ENCODE measurements around the gene MYBPHL.
A peak's percentile ranks its signal among the peaks of the same experiment; 100 is the strongest.

The MYBPHL gene

GRCh38 chr1:109247401-109248365 lies 59.1 kb downstream of the MYBPHL start:
- peaks cover 24 to 26% of the 10 kb centered on the region in 2 donors for H3K9me3 ChIP-seq (replicated peaks in 1 of 2; ENCODE audit: control insufficient read depth in 2 of 2, insufficient read depth in 1 of 2, low read depth in 1 of 2, low read length in 2 of 2)
- H3K18ac ChIP-seq (ENCODE audit: low read length) = peak overlapping the region; percentile 46
- no peak overlapping the region for H4K8ac ChIP-seq (ENCODE audit: low read depth, low read length)
- H2BK12ac ChIP-seq (ENCODE audit: low read length) = peak overlapping the region; percentile 63
- DNase-seq (ENCODE audit: low spot score) = no peak
- no peak overlapping the region for H4K91ac ChIP-seq (ENCODE audit: low read depth, low read length, poor library complexity)
- H3K79me1 ChIP-seq (ENCODE audit: low read depth, low read length) = peaks cover 25% of the 10 kb centered on the region
- WGBS, 2 donors (ENCODE audit: extremely low coverage in 2 of 2, insufficient read length in 2 of 2, insufficient replicate concordance in 1 of 2) = no CpG with 5 or more reads among the region's 8 CpGs
- no peak overlapping the region for H3K27ac ChIP-seq (replicated peaks; ENCODE audit: low read length)
- no peak overlapping the region for H3K4me3 ChIP-seq (ENCODE audit: low read length in 2 of 2)
- H3K4me1 ChIP-seq (ENCODE audit: control insufficient read depth in 2 of 2, insufficient read depth in 1 of 2, low read depth in 1 of 2, low read length in 2 of 2) = peaks cover 15 to 19% of the 10 kb centered on the region in 2 donors
- H2BK15ac ChIP-seq (ENCODE audit: low read length) = no peak overlapping the region
- peak overlapping the region; percentile 10 for H2BK5ac ChIP-seq (ENCODE audit: low read length)
- H2BK120ac ChIP-seq (ENCODE audit: low read depth, low read length) = no peak overlapping the region
- H3K23ac ChIP-seq (ENCODE audit: low read depth, low read length, poor library complexity) = no peak overlapping the region
- peak overlapping the region; percentile 25 for H3K14ac ChIP-seq (ENCODE audit: low read length)
- peaks cover 20 to 25% of the 10 kb centered on the region in 2 donors for H3K36me3 ChIP-seq (replicated peaks in 1 of 2; ENCODE audit: control insufficient read depth in 2 of 2, insufficient read depth in 2 of 2, low read length in 2 of 2)
- H2AK5ac ChIP-seq (ENCODE audit: low read depth, low read length) = peak overlapping the region; percentile 33
- no peak overlapping the region for H3K4ac ChIP-seq (ENCODE audit: low read length)
- H3K27me3 ChIP-seq (ENCODE audit: control insufficient read depth in 3 of 3, insufficient read depth in 3 of 3, low read depth in 1 of 3, low read length in 3 of 3) = no peaks in the 10 kb centered on the region
- no peak overlapping the region for H2AFZ ChIP-seq (ENCODE audit: low read length)
- H3K4me2 ChIP-seq (ENCODE audit: insufficient read depth, low read length, poor library complexity, severe bottlenecking) = no peak overlapping the region
- H3K9ac ChIP-seq (ENCODE audit: low read depth, low read length, poor library complexity) = no peak overlapping the region

GRCh38 chr1:109246141-109246551 lies 60.7 kb downstream of the MYBPHL start:
- H3K9me3 ChIP-seq (replicated peaks in 1 of 2; ENCODE audit: control insufficient read depth in 2 of 2, insufficient read depth in 1 of 2, low read depth in 1 of 2, low read length in 2 of 2) = peaks cover 9 to 10% of the 10 kb centered on the region in 2 donors
- H2BK5ac ChIP-seq (ENCODE audit: low read length) = peak overlapping the region; percentile 26
- no peaks in the 10 kb centered on the region for H3K27me3 ChIP-seq (ENCODE audit: control insufficient read depth in 3 of 3, insufficient read depth in 3 of 3, low read depth in 1 of 3, low read length in 3 of 3)
- no peak overlapping the region for H3K27ac ChIP-seq (replicated peaks; ENCODE audit: low read length)
- H2BK12ac ChIP-seq (ENCODE audit: low read length) = peak overlapping the region; percentile 86
- no peak overlapping the region for H3K9ac ChIP-seq (ENCODE audit: low read depth, low read length, poor library complexity)
- no peak overlapping the region for H2BK120ac ChIP-seq (ENCODE audit: low read depth, low read length)
- peaks cover 5 to 9% of the 10 kb centered on the region in 2 donors for H3K36me3 ChIP-seq (replicated peaks in 1 of 2; ENCODE audit: control insufficient read depth in 2 of 2, insufficient read depth in 2 of 2, low read length in 2 of 2)
- no peak overlapping the region for H3K4me2 ChIP-seq (ENCODE audit: insufficient read depth, low read length, poor library complexity, severe bottlenecking)
- no peak overlapping the region for H3K4me3 ChIP-seq (ENCODE audit: low read length in 2 of 2)
- peak overlapping the region; percentile 14 for H2AK5ac ChIP-seq (ENCODE audit: low read depth, low read length)
- peaks cover 13% of the 10 kb centered on the region for H3K79me1 ChIP-seq (ENCODE audit: low read depth, low read length)
- H2BK15ac ChIP-seq (ENCODE audit: low read length) = peak overlapping the region; percentile 30
- DNase-seq (ENCODE audit: low spot score) = no peak
- H3K14ac ChIP-seq (ENCODE audit: low read length) = peak overlapping the region; percentile 25
- H4K8ac ChIP-seq (ENCODE audit: low read depth, low read length) = no peak overlapping the region
- no CpG with 5 or more reads among the region's 7 CpGs for WGBS, 2 donors (ENCODE audit: extremely low coverage in 2 of 2, insufficient read length in 2 of 2, insufficient replicate concordance in 1 of 2)
- no peak overlapping the region for H3K23ac ChIP-seq (ENCODE audit: low read depth, low read length, poor library complexity)
- peaks cover 23 to 31% of the 10 kb centered on the region in 2 donors for H3K4me1 ChIP-seq (ENCODE audit: control insufficient read depth in 2 of 2, insufficient read depth in 1 of 2, low read depth in 1 of 2, low read length in 2 of 2)
- H2AFZ ChIP-seq (ENCODE audit: low read length) = no peak overlapping the region
- H3K4ac ChIP-seq (ENCODE audit: low read length) = peak overlapping the region; percentile 39
- H4K91ac ChIP-seq (ENCODE audit: low read depth, low read length, poor library complexity) = no peak overlapping the region
- peak overlapping the region; percentile 23 for H3K18ac ChIP-seq (ENCODE audit: low read length)

- no peak overlapping the region for H2BK5ac ChIP-seq (ENCODE audit: low read length)
- WGBS, 2 donors (ENCODE audit: extremely low coverage in 2 of 2, insufficient read length in 2 of 2, insufficient replicate concordance in 1 of 2) = no CpG with 5 or more reads among the region's 8 CpGs
- no peak overlapping the region for H3K4ac ChIP-seq (ENCODE audit: low read length)
- no peaks in the 10 kb centered on the region for H3K27me3 ChIP-seq (ENCODE audit: control insufficient read depth in 3 of 3, insufficient read depth in 3 of 3, low read depth in 1 of 3, low read length in 3 of 3)
- H3K36me3 ChIP-seq (replicated peaks in 1 of 2; ENCODE audit: control insufficient read depth in 2 of 2, insufficient read depth in 2 of 2, low read length in 2 of 2) = peaks cover under 1 to 14% of the 10 kb centered on the region in 2 donors
- DNase-seq (ENCODE audit: low spot score) = no peak
- no peak overlapping the region for H3K4me2 ChIP-seq (ENCODE audit: insufficient read depth, low read length, poor library complexity, severe bottlenecking)
- H3K9ac ChIP-seq (ENCODE audit: low read depth, low read length, poor library complexity) = no peak overlapping the region
- H4K8ac ChIP-seq (ENCODE audit: low read depth, low read length) = no peak overlapping the region
- H3K27ac ChIP-seq (replicated peaks; ENCODE audit: low read length) = no peak overlapping the region
- no peak overlapping the region for H2BK12ac ChIP-seq (ENCODE audit: low read length)
- no peaks in the 10 kb centered on the region for H3K9me3 ChIP-seq (replicated peaks in 1 of 2; ENCODE audit: control insufficient read depth in 2 of 2, insufficient read depth in 1 of 2, low read depth in 1 of 2, low read length in 2 of 2)
- H2AK5ac ChIP-seq (ENCODE audit: low read depth, low read length) = no peak overlapping the region
- H3K14ac ChIP-seq (ENCODE audit: low read length) = no peak overlapping the region
- no peaks in the 10 kb centered on the region for H3K79me1 ChIP-seq (ENCODE audit: low read depth, low read length)
- H2BK120ac ChIP-seq (ENCODE audit: low read depth, low read length) = no peak overlapping the region
- H3K23ac ChIP-seq (ENCODE audit: low read depth, low read length, poor library complexity) = no peak overlapping the region
- H3K18ac ChIP-seq (ENCODE audit: low read length) = no peak overlapping the region
- no peak overlapping the region for H2BK15ac ChIP-seq (ENCODE audit: low read length)
- no peak overlapping the region for H4K91ac ChIP-seq (ENCODE audit: low read depth, low read length, poor library complexity)
- H3K4me3 ChIP-seq (ENCODE audit: low read length in 2 of 2) = no peak overlapping the region
- peaks cover 19 to 28% of the 10 kb centered on the region in 2 donors for H3K4me1 ChIP-seq (ENCODE audit: control insufficient read depth in 2 of 2, insufficient read depth in 1 of 2, low read depth in 1 of 2, low read length in 2 of 2)
- H2AFZ ChIP-seq (ENCODE audit: low read length) = no peak overlapping the region
Measured at GRCh38 chr1:109243860-109244552, 62.8 kb downstream of the MYBPHL start.

GRCh38 chr1:109243221-109243620 lies 63.6 kb downstream of the MYBPHL start:
- Histone ChIP-seq H3K18ac (ENCODE audit: low read length) (peak overlapping the region; percentile 58), H2AK5ac (ENCODE audit: low read depth, low read length) (no peak overlapping the region), H2BK120ac (ENCODE audit: low read depth, low read length) (no peak overlapping the region), H3K79me1 (ENCODE audit: low read depth, low read length) (no peaks in the 10 kb centered on the region), H3K27ac (replicated peaks; ENCODE audit: low read length) (no peak overlapping the region), H3K9ac (ENCODE audit: low read depth, low read length, poor library complexity) (peak overlapping the region; percentile 56), H4K91ac (ENCODE audit: low read depth, low read length, poor library complexity) (no peak overlapping the region), H2AFZ (ENCODE audit: low read length) (no peak overlapping the region), H2BK5ac (ENCODE audit: low read length) (no peak overlapping the region), H2BK12ac (ENCODE audit: low read length) (no peak overlapping the region), H2BK15ac (ENCODE audit: low read length) (no peak overlapping the region), H3K9me3 (replicated peaks in 1 of 2; ENCODE audit: control insufficient read depth in 2 of 2, insufficient read depth in 1 of 2, low read depth in 1 of 2, low read length in 2 of 2) (no peaks in the 10 kb centered on the region), H3K36me3 (replicated peaks in 1 of 2; ENCODE audit: control insufficient read depth in 2 of 2, insufficient read depth in 2 of 2, low read length in 2 of 2) (peaks cover 5 to 22% of the 10 kb centered on the region in 2 donors), H3K4me2 (ENCODE audit: insufficient read depth, low read length, poor library complexity, severe bottlenecking) (no peak overlapping the region), H4K8ac (ENCODE audit: low read depth, low read length) (no peak overlapping the region), H3K4me1 (ENCODE audit: control insufficient read depth in 2 of 2, insufficient read depth in 1 of 2, low read depth in 1 of 2, low read length in 2 of 2) (peaks cover 18 to 25% of the 10 kb centered on the region in 2 donors), H3K23ac (ENCODE audit: low read depth, low read length, poor library complexity) (no peak overlapping the region), H3K4ac (ENCODE audit: low read length) (no peak overlapping the region), H3K14ac (ENCODE audit: low read length) (no peak overlapping the region), H3K27me3 (ENCODE audit: control insufficient read depth in 3 of 3, insufficient read depth in 3 of 3, low read depth in 1 of 3, low read length in 3 of 3) (no peaks in the 10 kb centered on the region), H3K4me3 (ENCODE audit: low read length in 2 of 2) (no peak overlapping the region)
- WGBS, 2 donors (ENCODE audit: extremely low coverage in 2 of 2, insufficient read length in 2 of 2, insufficient replicate concordance in 1 of 2) = no CpG with 5 or more reads among the region's 5 CpGs
- DNase-seq (ENCODE audit: low spot score) = no peak

Data from neuronal stem cell (in vitro differentiated cells).